ENCODE data around the gene CALR. TPM values are rescaled to one million over a fixed set of nuclear protein-coding genes. Genes with fewer than 3 reads are reported as not detected.
"Not testable (repeated sequence)": the region's sequence is repeated elsewhere in the genome, so short reads cannot be mapped to it uniquely, and the experiment has no call there.

Gene CALR
- total and polyA plus RNA-seq, 2 donors (not counting 3 experiments of a cell fraction or from before 2014, with no cell fraction given) = 1,135 to 1,636 TPM

- Histone ChIP-seq H3K9me1 (replicated peaks; ENCODE audit: control insufficient read depth, extremely low read depth, insufficient read depth, low read length) (no peaks in the 10 kb centered on the region), H3K79me2 (ENCODE audit: control insufficient read depth, insufficient read depth, low read length) (peaks cover 40% of the 10 kb centered on the region), H3K27ac (ENCODE audit: insufficient read depth, low read depth, low read length) (peak within 1 kb of the TSS; percentile 72), H3K36me3 (ENCODE audit: control insufficient read depth in 2 of 2, extremely low read depth in 1 of 2, insufficient read depth in 2 of 2, low read length in 2 of 2) (peaks cover 4 to 11% of the 10 kb centered on the region in 2 experiments), H3K4me1 (ENCODE audit: control insufficient read depth, extremely low read depth, insufficient read depth, low read length) (peaks cover 38% of the 10 kb centered on the region), H3K9me3 (replicated peaks; ENCODE audit: control insufficient read depth, insufficient read depth, low read length) (no peaks in the 10 kb centered on the region), H3K4me2 (ENCODE audit: insufficient read depth, low read length) (peak within 1 kb of the TSS; percentile 70), H4K20me1 (replicated peaks; ENCODE audit: control insufficient read depth, extremely low read depth, insufficient read depth, low read length) (no peaks in the 10 kb centered on the region), H3K27me3 (ENCODE audit: control insufficient read depth in 2 of 2, insufficient read depth in 2 of 2, low read length in 2 of 2) (no peaks in the 10 kb centered on the region), H3K4me3 (replicated peaks in 1 of 3; ENCODE audit: insufficient read depth in 1 of 3, low read depth in 1 of 3, low read length in 3 of 3) (peak within 1 kb of the TSS; percentile 64 to 81 (median 65)), H2AFZ (ENCODE audit: low read depth, low read length) (peak within 1 kb of the TSS; percentile 91), H3K9ac (replicated peaks; ENCODE audit: extremely low read depth, insufficient read depth, low read length) (peak within 1 kb of the TSS; percentile 89)
- POLR2A ChIA-PET = interaction anchor here (0.5 to 1.5 kb wide), 3 partner anchors 11 to 118 kb away, joined by 3 to 7 read pairs (median 5); partner anchors contain the start of gene RAD23A
- peak; percentile 84 for FAIRE-seq
- intact Hi-C loops (cut with micrococcal nuclease) (loop anchor here (1.0 kb wide), 1 partner anchor 9 kb away; no protein-coding TSS in a partner anchor), dilution Hi-C loops (cut with MboI; ENCODE audit: extremely low pct_ligation_motif_present, low sequenced_read_pairs) (no loop called here)
- BruUV-seq (replicated peaks) = TSS peak; percentile 51
- DNase-seq (ENCODE audit: low read depth, low spot score) = peak; percentile 80
- TF ChIP-seq GATA2 (IDR thresholded peaks at IDR 0.05; ENCODE audit: insufficient read depth, insufficient read length, low read depth, low read length) = no peak
- peak; percentile 95 for TF ChIP-seq POLR2AphosphoS5 (IDR thresholded peaks at IDR 0.05; ENCODE audit: insufficient read depth, low read depth, low read length)
- TF ChIP-seq MYC (IDR thresholded peaks at IDR 0.05; ENCODE audit: low read depth, low read length) = peak; percentile 65
- TF ChIP-seq POLR2A (IDR thresholded peaks at IDR 0.05; ENCODE audit: low read depth, low read length) = peak; percentile 96
- TF ChIP-seq MAX (IDR thresholded peaks at IDR 0.05; ENCODE audit: insufficient read depth, insufficient read length) = peak; percentile 36
- CTCF ChIA-PET = interaction anchor here (1.7 to 3.6 kb wide), 2 partner anchors 9 to 21 kb away, joined by 5 to 15 read pairs; no protein-coding TSS in a partner anchor
Measured at GRCh38 chr19:12956446-12957388, 18.3 kb downstream of the CALR start, which contains the start of gene GADD45GIP1. GADD45GIP1 (minus strand) TSS chr19:12957223; CDS start chr19:12957212, 11 bp downstream.

GRCh38 chr19:12957389-12957952 is 19.1 kb downstream of the CALR start:
- Histone ChIP-seq H3K4me2 (ENCODE audit: insufficient read depth, low read length) (peak overlapping the region; percentile 70), H3K79me2 (ENCODE audit: control insufficient read depth, insufficient read depth, low read length) (peaks cover 40% of the 10 kb centered on the region), H3K36me3 (ENCODE audit: control insufficient read depth in 2 of 2, extremely low read depth in 1 of 2, insufficient read depth in 2 of 2, low read length in 2 of 2) (peaks cover 2 to 11% of the 10 kb centered on the region in 2 experiments), H3K27ac (ENCODE audit: insufficient read depth, low read depth, low read length) (peak overlapping the region; percentile 72), H2AFZ (ENCODE audit: low read depth, low read length) (peak overlapping the region; percentile 91), H3K9ac (replicated peaks; ENCODE audit: extremely low read depth, insufficient read depth, low read length) (peak overlapping the region; percentile 89), H3K4me3 (replicated peaks in 1 of 3; ENCODE audit: insufficient read depth in 1 of 3, low read depth in 1 of 3, low read length in 3 of 3) (peak overlapping the region; percentile 64 to 81 (median 65)), H3K4me1 (ENCODE audit: control insufficient read depth, extremely low read depth, insufficient read depth, low read length) (peaks cover 33% of the 10 kb centered on the region)
- H3K9me3 ChIP-seq (replicated peaks; ENCODE audit: control insufficient read depth, insufficient read depth, low read length); H3K9me1 ChIP-seq (replicated peaks; ENCODE audit: control insufficient read depth, extremely low read depth, insufficient read depth, low read length); H4K20me1 ChIP-seq (replicated peaks; ENCODE audit: control insufficient read depth, extremely low read depth, insufficient read depth, low read length); dilution Hi-C loops (cut with MboI; ENCODE audit: extremely low pct_ligation_motif_present, low sequenced_read_pairs); DNase-seq (ENCODE audit: low read depth, low spot score); H3K27me3 ChIP-seq (ENCODE audit: control insufficient read depth in 2 of 2, insufficient read depth in 2 of 2, low read length in 2 of 2); FAIRE-seq; BruUV-seq (replicated peaks); POLR2A ChIA-PET: not testable (repeated sequence)
- intact Hi-C loops (cut with micrococcal nuclease) = loop anchor here (1.0 kb wide), 1 partner anchor 8 kb away; no protein-coding TSS in a partner anchor
- CTCF ChIA-PET = interaction anchor here (3.6 kb wide), 1 partner anchor 8 kb away, joined by 15 read pairs; no protein-coding TSS in a partner anchor

Data from endothelial cell of umbilical vein (primary cell).